Astrocyte (in vitro differentiated cells and primary cell): Measurements from ENCODE around the gene PMP22.

Source experiments
- CTCF ChIP-seq: IDR thresholded peaks from 2 replicates; pipeline ENCODE4 v1.5.1; 2011; ENCODE audit warnings: low read depth, mild to moderate bottlenecking, inconsistent platforms, low read length, moderate library complexity; ENCODE audit not compliant: insufficient read depth
- EZH2 ChIP-seq: IDR thresholded peaks from 2 replicates; pipeline ENCODE4 v1.6.1; 2012; ENCODE audit warnings: mild to moderate bottlenecking, low read length, inconsistent platforms; ENCODE audit not compliant: insufficient read depth

- TF ChIP-seq EZH2 (no peak), CTCF (no peak)
These were observed 14.8 kb downstream of the PMP22 start for GRCh38 chr17:15250135-15250860.
